ENCODE data around the gene ASMTL. TPM values are rescaled to one million over a fixed set of nuclear protein-coding genes. Genes with fewer than 3 reads are reported as not detected.

The ASMTL gene
- total and polyA plus RNA-seq, 2 of the 13 experiments (the other 11 are each of a cell fraction or from before 2014, with no cell fraction given): 5.6 to 16.3 TPM

DNA sequence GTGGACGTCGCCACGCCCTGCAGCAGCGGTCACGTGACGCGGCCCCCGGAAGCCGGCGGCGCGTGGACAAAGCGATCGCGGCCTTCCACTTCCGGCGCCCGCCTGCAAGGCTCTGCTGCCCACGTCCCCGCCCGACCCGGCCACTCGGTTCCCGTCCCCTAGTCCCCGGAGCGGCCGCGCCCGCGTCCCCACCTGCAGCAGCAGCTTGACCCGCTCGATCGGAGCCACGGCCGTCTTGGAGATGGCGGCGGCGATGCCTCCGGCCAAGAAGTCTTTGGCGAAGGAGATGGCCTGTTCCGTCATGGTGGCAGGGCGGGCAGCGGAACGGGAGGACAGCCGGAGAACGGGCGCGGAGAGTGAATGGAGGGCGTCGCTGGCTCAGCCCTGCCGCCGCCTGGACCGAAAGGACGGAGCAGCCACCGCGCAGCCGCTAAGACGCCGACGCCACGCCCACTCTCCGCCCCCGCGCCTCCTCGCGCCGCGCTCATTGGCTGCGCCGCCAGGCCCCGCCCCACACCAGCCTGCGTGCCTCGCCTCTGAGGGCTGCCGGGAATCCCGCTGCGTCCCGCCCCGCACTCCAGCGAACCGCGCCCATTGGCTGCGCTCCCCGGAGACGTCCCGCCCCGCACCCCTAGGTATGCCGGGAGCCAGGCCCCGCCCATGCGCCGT is 60.9 kb downstream of the ASMTL start, which contains the start of gene SLC25A6 (continued):
- TF ChIP-seq, protein P1, sequence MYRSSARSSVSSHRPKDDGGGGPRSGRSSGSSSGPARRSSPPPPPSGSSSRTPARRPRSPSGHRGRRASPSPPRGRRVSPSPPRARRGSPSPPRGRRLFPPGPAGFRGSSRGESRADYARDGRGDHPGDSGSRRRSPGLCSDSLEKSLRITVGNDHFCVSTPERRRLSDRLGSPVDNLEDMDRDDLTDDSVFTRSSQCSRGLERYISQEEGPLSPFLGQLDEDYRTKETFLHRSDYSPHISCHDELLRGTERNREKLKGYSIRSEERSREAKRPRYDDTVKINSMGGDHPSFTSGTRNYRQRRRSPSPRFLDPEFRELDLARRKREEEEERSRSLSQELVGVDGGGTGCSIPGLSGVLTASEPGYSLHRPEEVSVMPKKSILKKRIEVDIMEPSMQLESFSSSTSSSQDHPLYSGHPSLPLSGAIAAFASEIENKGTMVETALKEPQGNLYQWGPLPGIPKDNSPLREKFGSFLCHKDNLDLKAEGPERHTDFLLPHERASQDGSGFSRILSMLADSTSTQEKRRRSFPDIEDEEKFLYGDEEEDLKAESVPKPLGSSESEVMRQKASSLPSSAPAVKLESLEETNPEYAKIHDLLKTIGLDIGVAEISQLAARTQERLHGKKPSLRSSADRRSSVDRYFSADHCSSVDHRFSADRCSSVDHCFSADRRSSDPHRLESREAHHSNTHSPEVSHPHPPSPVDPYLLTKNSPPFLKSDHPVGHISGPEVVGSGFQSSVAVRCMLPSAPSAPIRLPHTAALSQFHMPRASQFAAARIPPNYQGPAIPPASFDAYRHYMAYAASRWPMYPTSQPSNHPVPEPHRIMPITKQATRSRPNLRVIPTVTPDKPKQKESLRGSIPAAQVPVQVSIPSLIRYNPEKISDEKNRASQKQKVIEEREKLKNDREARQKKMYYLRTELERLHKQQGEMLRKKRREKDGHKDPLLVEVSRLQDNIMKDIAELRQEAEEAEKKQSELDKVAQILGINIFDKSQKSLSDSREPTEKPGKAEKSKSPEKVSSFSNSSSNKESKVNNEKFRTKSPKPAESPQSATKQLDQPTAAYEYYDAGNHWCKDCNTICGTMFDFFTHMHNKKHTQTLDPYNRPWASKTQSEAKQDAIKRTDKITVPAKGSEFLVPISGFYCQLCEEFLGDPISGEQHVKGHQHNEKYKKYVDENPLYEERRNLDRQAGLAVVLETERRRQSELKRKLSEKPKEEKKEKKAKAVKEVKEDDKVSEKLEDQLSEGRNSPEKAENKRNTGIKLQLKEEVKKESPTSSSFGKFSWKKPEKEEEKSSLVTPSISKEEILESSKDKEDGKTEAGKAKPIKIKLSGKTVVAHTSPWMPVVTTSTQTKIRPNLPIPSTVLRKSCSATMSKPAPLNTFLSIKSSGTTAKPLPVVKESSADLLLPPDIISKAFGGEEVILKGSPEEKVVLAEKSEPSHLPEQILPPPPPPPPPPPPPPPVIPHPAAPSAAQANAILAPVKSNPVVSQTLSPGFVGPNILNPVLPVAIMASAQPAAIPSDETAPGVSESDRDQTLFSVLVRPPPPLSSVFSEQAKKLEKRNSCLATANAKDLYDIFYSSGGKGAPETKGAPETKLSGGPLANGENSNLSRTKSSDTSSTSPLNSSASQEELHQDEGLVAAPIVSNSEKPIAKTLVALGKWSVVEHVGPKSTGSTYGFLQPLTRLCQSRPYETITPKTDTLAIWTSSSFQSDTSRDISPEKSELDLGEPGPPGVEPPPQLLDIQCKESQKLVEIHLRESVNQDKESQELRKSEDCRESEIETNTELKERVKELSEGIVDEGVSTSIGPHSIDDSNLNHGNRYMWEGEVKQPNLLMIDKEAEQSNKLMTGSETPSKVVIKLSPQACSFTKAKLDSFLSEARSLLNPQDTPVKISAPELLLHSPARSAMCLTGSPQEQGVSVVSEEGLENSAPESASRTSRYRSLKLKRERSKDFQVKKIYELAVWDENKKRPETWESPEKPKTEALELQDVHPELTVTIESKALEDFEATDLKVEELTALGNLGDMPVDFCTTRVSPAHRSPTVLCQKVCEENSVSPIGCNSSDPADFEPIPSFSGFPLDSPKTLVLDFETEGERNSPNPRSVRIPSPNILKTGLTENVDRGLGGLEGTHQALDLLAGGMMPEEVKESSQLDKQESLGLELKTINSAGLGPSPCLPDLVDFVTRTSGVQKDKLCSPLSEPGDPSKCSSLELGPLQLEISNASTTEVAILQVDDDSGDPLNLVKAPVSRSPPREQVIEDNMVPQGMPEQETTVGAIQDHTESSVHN (CRISPR knock-in tag; IDR thresholded peaks at IDR 0.05): 0 out of 2 replicates have a peak, but pooled peaks have one; percentile 27
- TF ChIP-seq ZNF768 (CRISPR knock-in tag; IDR thresholded peaks at IDR 0.05) (peak; percentile 81; the same call in 1 of the 2 replicates), ZNF124 (CRISPR knock-in tag; IDR thresholded peaks at IDR 0.05) (peak; percentile 64; the same call in 1 of the 2 replicates), SCMH1 (CRISPR knock-in tag; IDR thresholded peaks at IDR 0.05; ENCODE audit: borderline replicate concordance) (no peak), NCOR1 (IDR thresholded peaks at IDR 0.05; ENCODE audit: borderline replicate concordance, low read length) (no peak), ZNF766 (CRISPR knock-in tag; IDR thresholded peaks at IDR 0.05; ENCODE audit: borderline replicate concordance) (peak; percentile 53; the same call in 1 of the 2 replicates), ZNF891 (CRISPR knock-in tag; IDR thresholded peaks at IDR 0.05) (peak; percentile 49; the same call in 1 of the 2 replicates), CHD2 (IDR thresholded peaks at IDR 0.05; ENCODE audit: low read depth, low read length) (no peak), ZNF468 (CRISPR knock-in tag; IDR thresholded peaks at IDR 0.05) (no peak; the same call in 1 of the 2 replicates), ZNF598 (CRISPR knock-in tag; IDR thresholded peaks at IDR 0.05; ENCODE audit: borderline replicate concordance) (no peak; the same call in 1 of the 2 replicates), PTBP1 (IDR thresholded peaks at IDR 0.05; ENCODE audit: low read depth, low read length, poor library complexity, severe bottlenecking) (peak; percentile 61), ZNF501 (CRISPR knock-in tag; IDR thresholded peaks at IDR 0.05) (peak; percentile 89), KMT2B (CRISPR knock-in tag; IDR thresholded peaks at IDR 0.05) (no peak; the same call in 1 of the 2 replicates), PCBP1 (IDR thresholded peaks at IDR 0.05; ENCODE audit: borderline replicate concordance, low read depth, low read length) (no peak)
- TF ChIP-seq, protein P2, sequence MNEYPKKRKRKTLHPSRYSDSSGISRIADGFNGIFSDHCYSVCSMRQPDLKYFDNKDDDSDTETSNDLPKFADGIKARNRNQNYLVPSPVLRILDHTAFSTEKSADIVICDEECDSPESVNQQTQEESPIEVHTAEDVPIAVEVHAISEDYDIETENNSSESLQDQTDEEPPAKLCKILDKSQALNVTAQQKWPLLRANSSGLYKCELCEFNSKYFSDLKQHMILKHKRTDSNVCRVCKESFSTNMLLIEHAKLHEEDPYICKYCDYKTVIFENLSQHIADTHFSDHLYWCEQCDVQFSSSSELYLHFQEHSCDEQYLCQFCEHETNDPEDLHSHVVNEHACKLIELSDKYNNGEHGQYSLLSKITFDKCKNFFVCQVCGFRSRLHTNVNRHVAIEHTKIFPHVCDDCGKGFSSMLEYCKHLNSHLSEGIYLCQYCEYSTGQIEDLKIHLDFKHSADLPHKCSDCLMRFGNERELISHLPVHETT (CRISPR knock-in tag; conservative IDR thresholded peaks at IDR 0.05): 0 out of 2 replicates have a peak, but pooled peaks have one; percentile 22
